Endothelial cell of umbilical vein (primary cell): ENCODE measurements around the gene NCK1. TPM values are rescaled to one million over a fixed set of nuclear protein-coding genes. Genes with fewer than 3 reads are reported as not detected.

ENCODE experiments used
- BruUV-seq: library from RNA; stranded (reverse); fragments of 400-500 nt; replicated peaks from 2 replicates; lab custom pipeline; 2021; lab: Mats Ljungman, UMichigan
- CTCF ChIA-PET: fragments of 300-600, 350-600 bp; sonication (Branson Sonifier 250); formaldehyde crosslinking; loops from one replicate; lab custom pipeline; 2021; ENCODE audit warnings: antibody characterized with exemption, inconsistent platforms; lab: Charles Lee
- POLR2A ChIA-PET: fragments of 300-600, 350-600 bp; sonication (Branson Sonifier 250); formaldehyde crosslinking; loops from one replicate; lab custom pipeline; 2021; ENCODE audit warnings: antibody characterized with exemption, inconsistent platforms; lab: Charles Lee
- DNase-seq: peaks from one replicate; pipeline ENCODE4 v3.0.0-alpha.2; 2011; ENCODE audit warnings: low read depth, low spot score
- FAIRE-seq: peaks from 2 replicates; lab custom pipeline; 2011; peaks lifted over from hg19 to GRCh38; lab: Jason Lieb, UNC
- H2AFZ ChIP-seq: 2 replicates; pipeline ENCODE4 v1.6.0; 2012; ENCODE audit warnings: low read depth, low read length, control low read depth, inconsistent platforms
- H3K27ac ChIP-seq: 2 replicates; pipeline ENCODE4 v1.5.1; 2011; ENCODE audit warnings: low read depth, mild to moderate bottlenecking, control low read depth, low read length, moderate library complexity; ENCODE audit not compliant: insufficient read depth
- H3K27me3 ChIP-seq, 2 experiments: 2 replicates each; pipeline versions ENCODE4 v1.6.0 to v1.6.1; 2011; ENCODE audit warnings: low read length in 2 of 2, mixed read lengths in 1 of 2; ENCODE audit not compliant: control insufficient read depth in 2 of 2, insufficient read depth in 2 of 2
- H3K36me3 ChIP-seq, 2 experiments: 2 replicates in 1 of 2; 3 replicates in 1 of 2; pipeline ENCODE4 v1.5.1; 2011; ENCODE audit warnings: low read length in 2 of 2, mild to moderate bottlenecking in 1 of 2, moderate library complexity in 1 of 2; ENCODE audit not compliant: control insufficient read depth in 2 of 2, insufficient read depth in 2 of 2; ENCODE audit errors: extremely low read depth in 1 of 2
- H3K4me1 ChIP-seq: 3 replicates; pipeline ENCODE4 v1.5.1; 2011; ENCODE audit warnings: mild to moderate bottlenecking, low read length; ENCODE audit not compliant: control insufficient read depth, insufficient read depth; ENCODE audit errors: extremely low read depth
- H3K4me2 ChIP-seq: 2 replicates; pipeline ENCODE4 v1.6.1; 2011; ENCODE audit warnings: low read length, control low read depth, mixed read lengths; ENCODE audit not compliant: insufficient read depth
- H3K4me3 ChIP-seq, 3 experiments: fragments of 200-600 bp in 1 of 3; sonication (generic), shearing (Covaris generic) in 1 of 3; replicated peaks in 1 of 3; 2 replicates each; pipeline ENCODE4 v1.5.1; 2011 to 2016; ENCODE audit warnings: control low read depth in 3 of 3, low read length in 3 of 3, mild to moderate bottlenecking in 2 of 3, inconsistent platforms in 1 of 3, low read depth in 1 of 3, moderate library complexity in 1 of 3; ENCODE audit not compliant: insufficient read depth in 1 of 3
- H3K79me2 ChIP-seq: 2 replicates; pipeline ENCODE4 v1.6.0; 2012; ENCODE audit warnings: low read length, inconsistent platforms; ENCODE audit not compliant: control insufficient read depth, insufficient read depth
- H3K9ac ChIP-seq: replicated peaks from 2 replicates; pipeline ENCODE3; 2011; ENCODE audit warnings: low read length, control low read depth; ENCODE audit not compliant: insufficient read depth; ENCODE audit errors: extremely low read depth
- H3K9me1 ChIP-seq: replicated peaks from 3 replicates; pipeline ENCODE4 v1.6.0; 2011; ENCODE audit warnings: mild to moderate bottlenecking, low read length; ENCODE audit not compliant: control insufficient read depth, insufficient read depth; ENCODE audit errors: extremely low read depth
- H3K9me3 ChIP-seq: replicated peaks from 2 replicates; pipeline ENCODE4 v1.5.1; 2012; ENCODE audit warnings: low read length, inconsistent platforms; ENCODE audit not compliant: control insufficient read depth, insufficient read depth
- H4K20me1 ChIP-seq: replicated peaks from 2 replicates; pipeline ENCODE3; 2011; ENCODE audit warnings: mild to moderate bottlenecking, low read length; ENCODE audit not compliant: control insufficient read depth, insufficient read depth; ENCODE audit errors: extremely low read depth
- CTCF ChIP-seq, 2 donors: IDR thresholded peaks; 1 replicate in 1 of 2; 2 replicates in 1 of 2; pipeline ENCODE4 v1.5.1; 2011; ENCODE audit warnings: low read length in 2 of 2, mild to moderate bottlenecking in 2 of 2, moderate library complexity in 2 of 2, control low read depth in 1 of 2, inconsistent platforms in 1 of 2, low read depth in 1 of 2; ENCODE audit not compliant: insufficient read depth in 1 of 2; ENCODE audit errors: extremely low read depth in 1 of 2
- EZH2 ChIP-seq: IDR thresholded peaks from 2 replicates; pipeline ENCODE4 v1.6.1; 2012; ENCODE audit warnings: borderline replicate concordance, low read depth, mild to moderate bottlenecking, moderate library complexity, low read length, inconsistent platforms; ENCODE audit not compliant: severe bottlenecking
- FOS ChIP-seq: IDR thresholded peaks from 2 replicates; pipeline ENCODE4 v1.6.1; 2011; ENCODE audit warnings: mild to moderate bottlenecking, low read length, moderate library complexity, borderline replicate concordance; ENCODE audit not compliant: insufficient read depth
- GATA2 ChIP-seq: IDR thresholded peaks from 2 replicates; pipeline ENCODE4 v1.7.0; 2011; ENCODE audit warnings: low read depth, mild to moderate bottlenecking, moderate library complexity, mixed read lengths, low read length; ENCODE audit not compliant: insufficient read length, insufficient read depth
- JUN ChIP-seq: IDR thresholded peaks from 2 replicates; pipeline ENCODE4 v1.6.1; 2011; ENCODE audit warnings: borderline replicate concordance, low read depth; ENCODE audit not compliant: insufficient read length, insufficient read depth
- MAX ChIP-seq: IDR thresholded peaks from 2 replicates; pipeline ENCODE4 v1.6.1; 2011; ENCODE audit not compliant: insufficient read depth, insufficient read length
- MYC ChIP-seq: IDR thresholded peaks from one replicate; pipeline ENCODE4 v1.6.1; 2011; ENCODE audit warnings: mild to moderate bottlenecking, low read depth, low read length
- POLR2A ChIP-seq: IDR thresholded peaks from 2 replicates; pipeline ENCODE4 v1.6.1; 2012; ENCODE audit warnings: low read depth, mild to moderate bottlenecking, control low read depth, low read length
- POLR2AphosphoS5 ChIP-seq: IDR thresholded peaks from 2 replicates; pipeline ENCODE4 v1.6.1; 2012; ENCODE audit warnings: low read depth, mild to moderate bottlenecking, control low read depth, low read length, moderate library complexity; ENCODE audit not compliant: insufficient read depth
- dilution Hi-C: fragments of 300-500 bp; cut with MboI; formaldehyde crosslinking; loops from one replicate; pipeline ENCODE4 v1.15.0; 2019; ENCODE audit warnings: low sequenced_read_pairs; ENCODE audit not compliant: extremely low pct_ligation_motif_present
- intact Hi-C: fragments of 100-400 bp; cut with micrococcal nuclease; formaldehyde crosslinking; loops from one replicate; pipeline ENCODE4 v1.10.0; 2022
- polyA plus RNA-seq, 4 experiments: library from polyadenylated mRNA; depleted of rRNA in 3 of 4; stranded (reverse) in 3 of 4; unstranded in 1 of 4; fragments of >200 nt; gene quantifications; 2 replicates each; pipeline versions ENCODE4 v1.2.1 to v1.2.3, GENCODE V29; 2011 to 2012; ENCODE audit warnings: missing spikeins in 1 of 4
- total RNA-seq: library from RNA; stranded (reverse); gene quantifications from 2 replicates; pipeline ENCODE4 v1.2.3, GENCODE V29; 2021

The NCK1 gene
- total and polyA plus RNA-seq, 2 donors (not counting 3 experiments of a cell fraction or from before 2014, with no cell fraction given) = 19.3 to 52.2 TPM

GRCh38 chr3:136856665-136857064 is 5.3 kb upstream of the NCK1 start:
- ChIA-PET CTCF (interaction anchor here (0.7 kb wide), 1 partner anchor 157 kb away, joined by 3 read pairs; no protein-coding TSS in a partner anchor), POLR2A (no interaction called here)
- FAIRE-seq (no peak), DNase-seq (no peak)
- Histone ChIP-seq H3K27me3 (no peaks in the 10 kb centered on the region), H2AFZ (no peak overlapping the region), H3K79me2 (peaks cover 24% of the 10 kb centered on the region), H3K9ac (no peak overlapping the region), H3K4me1 (peaks cover 9% of the 10 kb centered on the region), H3K4me2 (no peak overlapping the region), H3K9me3 (no peaks in the 10 kb centered on the region), H3K36me3 (peaks cover 4 to 6% of the 10 kb centered on the region in 2 experiments), H3K9me1 (no peaks in the 10 kb centered on the region), H3K4me3 (no peak overlapping the region), H4K20me1 (no peaks in the 10 kb centered on the region), H3K27ac (no peak overlapping the region)
- BruUV-seq = no TSS peak
- TF ChIP-seq EZH2 (no peak), GATA2 (no peak), CTCF (IDR thresholded peaks at IDR 0.05; ENCODE audit: extremely low read depth in 1 of 2, insufficient read depth in 1 of 2, low read depth in 1 of 2, low read length in 2 of 2) (no peak), JUN (no peak), MYC (no peak), MAX (no peak), FOS (no peak), POLR2A (no peak), POLR2AphosphoS5 (no peak)
- dilution Hi-C loops = no loop called here
- intact Hi-C loops = no loop called here
